ENCODE data around the gene APOA5.
A peak's percentile ranks its signal among the peaks of the same experiment; 100 is the strongest.
"Not testable (repeated sequence)": the region's sequence is repeated elsewhere in the genome, so short reads cannot be mapped to it uniquely, and the experiment has no call there.

The APOA5 gene

GRCh38 chr11:116791813-116792143 lies at the start of gene APOA5:
TSS of gene APOA5 (minus strand) at chr11:116791879. CDS start at chr11:116791860, 19 bp downstream.
- no peak for DNase-seq

DNA sequence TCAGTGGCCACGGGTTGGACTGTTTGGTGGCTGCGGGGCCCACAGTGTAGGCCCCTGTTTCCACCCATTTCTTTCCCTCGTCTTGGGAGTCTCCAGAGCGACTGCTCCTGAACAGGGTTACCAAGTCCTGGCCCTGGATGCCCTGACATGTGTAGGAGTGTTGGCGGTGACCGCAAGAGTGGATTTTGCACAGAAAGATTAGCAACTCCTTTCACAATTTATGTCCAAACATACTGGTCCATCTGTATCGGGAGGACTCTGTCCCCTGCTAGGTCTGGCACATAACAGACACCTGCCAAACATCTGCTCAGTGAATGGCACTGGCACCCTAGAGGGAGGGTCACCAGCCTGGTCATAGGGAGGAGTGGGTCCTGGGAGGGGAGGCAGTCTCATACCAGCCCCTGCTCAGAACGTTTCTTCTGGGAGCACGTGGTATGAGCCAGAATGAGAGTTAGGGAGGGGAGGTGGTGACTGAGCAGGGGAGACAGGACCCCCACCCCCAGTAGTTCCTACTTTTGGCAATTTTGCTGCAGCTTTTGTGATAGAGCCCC lies 49.1 kb upstream of the APOA5 start:
- DNase-seq = no peak

- no peak for DNase-seq
These were observed 48.6 kb upstream of the APOA5 start for GRCh38 chr11:116840224-116840745.

- DNase-seq = no peak
These were observed 46.8 kb upstream of the APOA5 start for GRCh38 chr11:116838321-116839084.

- DNase-seq = no peak
These were observed 45.8 kb upstream of the APOA5 start, which contains the start of gene APOA1 for GRCh38 chr11:116837231-116838091. TSS of gene APOA1 (minus strand) at chr11:116837622. CDS start at chr11:116837387, 235 bp downstream.

- DNase-seq = no peak
These were observed 44.9 kb upstream of the APOA5 start for GRCh38 chr11:116836632-116836991.

DNA sequence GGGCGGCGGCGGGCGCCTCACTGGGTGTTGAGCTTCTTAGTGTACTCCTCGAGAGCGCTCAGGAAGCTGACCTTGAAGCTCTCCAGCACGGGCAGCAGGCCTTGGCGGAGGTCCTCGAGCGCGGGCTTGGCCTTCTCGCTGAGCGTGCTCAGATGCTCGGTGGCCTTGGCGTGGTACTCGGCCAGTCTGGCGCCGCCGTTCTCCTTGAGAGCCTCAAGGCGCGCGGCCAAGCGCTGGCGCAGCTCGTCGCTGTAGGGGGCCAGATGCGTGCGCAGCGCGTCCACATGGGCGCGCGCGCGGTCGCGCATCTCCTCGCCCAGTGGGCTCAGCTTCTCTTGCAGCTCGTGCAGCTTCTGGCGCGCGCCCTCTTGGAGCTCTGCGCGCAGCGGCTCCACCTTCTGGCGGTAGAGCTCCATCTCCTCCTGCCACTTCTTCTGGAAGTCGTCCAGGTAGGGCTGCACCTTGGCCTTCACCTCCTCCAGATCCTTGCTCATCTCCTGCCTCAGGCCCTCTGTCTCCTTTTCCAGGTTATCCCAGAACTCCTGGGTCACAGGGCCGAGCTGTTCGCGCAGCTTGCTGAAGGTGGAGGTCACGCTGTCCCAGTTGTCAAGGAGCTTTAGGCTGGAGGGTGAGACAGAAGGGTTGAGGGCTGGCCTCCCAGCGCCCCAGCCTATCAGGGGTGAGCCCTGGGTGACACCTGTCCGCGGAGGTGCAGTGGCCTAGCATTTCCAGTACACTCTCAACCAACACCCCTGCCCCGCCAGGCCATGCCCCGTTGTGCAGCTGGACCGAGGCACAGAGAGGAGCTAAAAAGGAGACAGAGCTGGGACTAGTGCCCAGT lies 44.3 kb upstream of the APOA5 start:
- DNase-seq = peak; percentile 72

GRCh38 chr11:116835042-116835772 lies 43.5 kb upstream of the APOA5 start:
- DNase-seq = no peak

DNA sequence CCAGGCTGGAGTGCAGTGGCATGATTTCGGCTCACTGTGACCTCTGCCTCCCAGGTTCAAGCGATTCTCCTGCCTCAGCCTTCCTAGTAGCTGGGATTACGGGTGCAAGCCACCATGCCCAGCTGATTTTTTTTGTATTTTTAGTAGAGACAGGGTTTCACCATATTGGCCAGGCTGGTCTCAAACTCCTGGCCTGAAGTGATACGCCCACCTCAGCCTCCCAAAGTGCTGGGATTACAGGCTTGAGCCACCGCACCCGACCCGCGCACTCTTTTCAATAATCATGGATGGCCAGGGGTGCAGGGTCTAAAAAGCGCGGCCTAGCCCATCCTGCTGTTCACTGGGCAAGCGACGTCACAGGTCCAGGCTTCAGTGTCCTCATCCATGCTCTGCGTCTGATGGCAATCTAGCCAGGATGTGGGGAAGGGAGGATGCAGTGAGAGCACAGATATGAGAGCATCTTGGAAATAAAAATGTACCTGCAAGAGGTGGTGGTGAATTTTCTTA lies 42.9 kb upstream of the APOA5 start:
- not testable (repeated sequence) for DNase-seq

DNA sequence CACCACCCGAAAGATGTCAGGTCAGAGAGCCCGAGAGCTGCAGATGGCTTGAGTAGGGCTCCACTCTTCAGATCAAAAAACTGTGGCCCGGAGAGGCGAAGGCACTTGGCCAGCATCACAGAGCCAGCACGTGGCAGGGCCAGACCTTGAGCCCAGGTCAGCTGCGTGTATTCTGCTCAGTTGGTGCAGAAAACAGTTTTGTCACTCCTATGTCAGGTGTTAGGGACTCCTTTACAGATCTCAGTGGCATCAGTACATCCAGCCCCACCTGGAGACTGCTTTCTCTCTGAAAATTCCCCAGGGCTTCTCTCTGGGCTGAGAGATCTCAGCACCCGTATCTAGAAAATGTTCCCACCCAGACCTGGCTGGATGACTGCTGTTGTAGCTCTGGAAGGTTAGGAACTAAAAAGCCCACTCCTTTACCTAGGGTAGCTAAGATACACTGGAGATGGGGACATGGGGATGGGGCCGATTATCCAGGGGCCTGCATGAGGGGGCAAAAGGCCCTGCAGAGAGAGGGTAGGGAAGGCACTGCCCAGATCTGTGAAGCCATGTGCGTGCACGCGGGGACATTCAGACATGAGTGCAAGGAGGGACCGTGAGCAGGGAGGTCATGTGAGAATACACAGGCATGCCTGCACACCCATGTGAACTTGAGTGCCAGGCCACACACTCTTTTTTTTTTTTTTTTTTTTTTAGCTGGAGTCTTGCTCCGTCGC lies 42.3 kb upstream of the APOA5 start:
- DNase-seq = no peak

DNA sequence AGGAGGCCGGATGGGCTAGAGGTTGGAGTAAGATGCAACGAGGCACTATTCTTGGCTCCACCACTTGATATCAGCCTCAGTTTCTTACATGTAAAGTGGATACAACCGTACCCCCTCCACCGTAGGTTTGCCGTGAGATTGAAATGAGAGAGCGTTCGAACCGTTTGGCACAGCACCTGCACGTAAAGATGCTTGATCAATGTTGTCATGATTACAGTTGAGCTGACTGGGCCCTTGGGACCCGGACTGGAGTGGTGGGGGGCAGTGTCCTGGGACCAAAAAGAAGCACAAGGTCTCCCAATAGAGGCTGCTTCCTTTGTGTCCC lies 41.8 kb upstream of the APOA5 start:
- no peak for DNase-seq

GRCh38 chr11:116832350-116833290 lies 40.9 kb upstream of the APOA5 start:
- no peak for DNase-seq

DNA sequence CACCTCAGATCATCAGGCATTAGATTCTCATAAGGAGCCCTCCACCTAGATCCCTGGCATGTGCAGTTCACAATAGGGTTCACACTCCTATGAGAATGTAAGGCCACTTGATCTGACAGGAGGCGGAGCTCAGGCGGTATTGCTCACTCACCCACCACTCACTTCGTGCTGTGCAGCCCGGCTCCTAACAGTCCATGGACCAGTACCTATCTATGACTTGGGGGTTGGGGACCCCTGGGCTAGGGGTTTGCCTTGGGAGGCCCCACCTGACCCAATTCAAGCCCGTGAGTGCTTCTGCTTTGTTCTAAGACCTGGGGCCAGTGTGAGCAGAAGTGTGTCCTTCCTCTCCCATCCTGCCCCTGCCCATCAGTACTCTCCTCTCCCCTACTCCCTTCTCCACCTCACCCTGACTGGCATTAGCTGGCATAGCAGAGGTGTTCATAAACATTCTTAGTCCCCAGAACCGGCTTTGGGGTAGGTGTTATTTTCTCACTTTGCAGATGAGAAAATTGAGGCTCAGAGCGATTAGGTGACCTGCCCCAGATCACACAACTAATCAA lies 40.2 kb upstream of the APOA5 start:
- DNase-seq = no peak

- DNase-seq = no peak
These were observed 38.7 kb upstream of the APOA5 start for GRCh38 chr11:116830184-116830912.

- DNase-seq = no peak
These were observed 38.0 kb upstream of the APOA5 start, which contains the start of gene APOC3 for GRCh38 chr11:116829525-116830183. TSS of gene APOC3 (plus strand) at chr11:116829907. CDS start at chr11:116830583, 676 bp downstream.

- no peak for DNase-seq
These were observed 37.2 kb upstream of the APOA5 start for GRCh38 chr11:116828632-116829524.

- no peak for DNase-seq
These were observed 35.8 kb upstream of the APOA5 start for GRCh38 chr11:116827461-116827860.

Data from activated effector memory CD4-positive, alpha-beta T cell treated with Interleukin-2 at 50 U/mL for 16 hours (primary cell).